Activated effector memory CD4-positive, alpha-beta T cell treated with anti-CD3 and anti-CD28 coated beads, Interleukin-2, amount 50 U/mL, for 16 hours (primary cell): ENCODE results near the gene HNRNPDL.

Experiments used
- DNase-seq: peaks from one replicate; pipeline ENCODE4 v3.0.0-alpha.2; 2020

The HNRNPDL gene

GRCh38 chr4:82381661-82382296, 48.5 kb downstream of the HNRNPDL start:
- DNase-seq, result no peak

GRCh38 chr4:82381235-82381634, 49.0 kb downstream of the HNRNPDL start:
- DNase-seq, result no peak

GRCh38 chr4:82380831-82381230, 49.4 kb downstream of the HNRNPDL start:
- no peak for DNase-seq

DNA sequence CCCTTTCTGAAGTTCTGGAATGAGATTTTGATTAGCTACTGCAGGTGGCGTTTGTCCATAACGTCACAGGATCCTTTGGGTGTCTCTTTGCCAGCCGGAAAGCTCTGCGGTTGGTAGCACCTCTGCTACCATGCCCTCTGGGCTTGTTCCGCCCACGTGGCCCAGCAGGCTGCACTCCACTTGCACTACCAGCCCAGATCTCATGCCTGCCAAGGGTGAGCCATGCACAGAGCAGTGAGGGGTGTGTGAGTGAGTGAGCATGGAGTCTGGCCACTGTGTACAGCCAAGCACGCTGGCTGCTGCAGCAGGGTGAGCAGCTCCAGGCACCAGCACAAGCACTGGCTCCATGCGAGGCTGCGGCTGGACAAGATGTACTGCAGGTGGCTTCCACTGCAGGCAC, 49.9 kb downstream of the HNRNPDL start:
- DNase-seq, result no peak

DNA sequence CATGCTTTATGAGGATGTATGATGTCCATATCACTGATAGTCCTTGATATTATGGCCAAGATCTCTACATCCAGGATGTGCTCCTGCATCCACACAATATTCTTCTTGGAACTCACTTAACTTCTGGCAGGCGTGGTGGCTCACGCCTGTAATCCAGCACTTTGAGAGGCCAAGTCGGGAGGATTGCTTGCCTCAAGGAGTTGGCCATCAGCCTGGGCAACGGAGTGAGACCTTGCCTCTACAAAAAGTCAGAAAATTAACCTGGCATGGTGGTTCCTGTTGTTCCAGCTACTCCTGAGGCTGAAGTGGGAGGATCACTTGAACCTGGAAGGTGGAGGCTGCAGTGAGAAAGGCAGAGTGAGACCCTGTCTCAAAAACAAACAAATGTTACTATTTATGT, 54.2 kb downstream of the HNRNPDL start:
- DNase-seq, result no peak

DNA sequence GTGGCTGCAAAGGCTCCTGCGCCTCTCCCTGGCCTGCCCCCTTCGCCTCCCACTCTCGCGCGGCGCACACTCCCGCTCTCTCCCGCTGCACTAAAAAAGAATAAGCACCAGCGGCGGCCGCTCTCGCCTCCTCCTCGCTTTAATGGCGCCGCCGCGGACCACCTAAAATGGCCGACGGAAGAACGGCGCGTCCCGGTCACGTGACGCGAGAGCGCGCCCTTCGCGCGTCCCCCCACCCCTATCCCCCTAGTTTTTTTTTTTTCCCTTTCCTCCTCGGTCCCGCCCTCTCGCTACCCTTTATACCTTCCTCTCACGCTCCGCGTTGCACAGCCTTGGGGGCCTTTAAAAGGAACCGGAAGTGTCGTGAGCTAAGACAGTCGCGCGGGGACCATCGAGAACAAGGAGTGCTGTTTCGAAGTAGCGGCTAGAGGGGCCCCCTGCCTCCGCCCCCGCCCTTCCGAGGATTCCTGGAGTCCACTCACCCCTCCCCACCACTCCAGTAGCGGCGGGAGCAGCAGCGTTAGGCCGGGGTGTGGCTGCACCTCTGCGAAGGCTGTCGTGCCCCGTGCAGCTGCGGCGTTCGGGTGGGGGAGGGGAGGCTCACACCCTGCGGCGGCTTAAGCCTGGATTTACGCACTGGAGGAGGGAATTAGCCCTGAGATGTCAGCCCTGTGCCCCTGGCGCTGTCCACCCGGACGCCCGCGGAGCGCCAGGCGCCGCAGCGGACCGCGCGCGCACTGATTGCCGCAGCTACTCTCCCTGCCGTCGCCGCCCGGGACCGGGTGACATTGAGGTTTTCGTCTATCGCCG, 56.2 kb downstream of the HNRNPDL start, which contains the start of gene HNRNPD:
HNRNPD (minus strand) TSS at position 176 of the 810 bp plus-strand sequence. CDS start 313 bp downstream, outside the sequence.
- DNase-seq, result peak; percentile 96

DNA sequence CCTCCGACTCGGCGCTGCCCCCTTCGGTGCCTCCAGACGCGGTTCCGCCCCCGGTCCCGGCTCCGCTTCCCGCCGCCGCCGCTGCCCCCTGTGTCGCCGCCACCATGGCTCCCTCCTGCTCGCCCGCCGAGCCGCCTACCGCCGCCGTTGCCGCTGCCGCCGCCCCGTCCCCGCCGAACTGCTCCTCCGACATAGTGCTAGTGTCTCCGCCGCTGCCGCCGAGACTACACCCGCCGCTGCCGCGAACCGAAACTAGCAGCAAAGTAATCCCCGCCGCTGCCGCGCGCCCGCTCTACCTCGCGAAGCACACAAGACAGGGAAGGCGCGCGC, 56.8 kb downstream of the HNRNPDL start:
- DNase-seq, result no peak
